CD4-positive, CD25-positive, alpha-beta regulatory T cell (primary cell): Measurements from ENCODE around the gene GLRA3. TPM values are rescaled to one million over a fixed set of nuclear protein-coding genes. Genes with fewer than 3 reads are reported as not detected.
A peak's percentile ranks its signal among the peaks of the same experiment; 100 is the strongest.

Experiments
- ATAC-seq, 2 donors: fragments of 150-1000 bp; cut with Tn5 transposase; one replicate each; pipeline ENCODE4 v1.10.0; 2021; ENCODE audit warnings: low read depth in 2 of 2, moderate number of reproducible peaks in 2 of 2, moderate library complexity in 1 of 2
- DNase-seq, 3 donors: peaks; one replicate each; pipeline versions ENCODE4 v3.0.0 to v3.0.0-alpha.2; 2012 to 2022; ENCODE audit warnings: mixed read lengths in 1 of 3
- H3K27ac ChIP-seq: one replicate; pipeline ENCODE4 v1.7.0; 2013; ENCODE audit warnings: mild to moderate bottlenecking, low read length; ENCODE audit not compliant: insufficient read depth, poor library complexity, severe bottlenecking
- H3K27me3 ChIP-seq: one replicate; pipeline ENCODE4 v1.7.0; 2013; ENCODE audit warnings: low read length; ENCODE audit not compliant: control insufficient read depth, insufficient read depth
- H3K36me3 ChIP-seq: one replicate; pipeline ENCODE4 v1.7.0; 2013; ENCODE audit warnings: mild to moderate bottlenecking, low read length, moderate library complexity; ENCODE audit not compliant: control insufficient read depth, insufficient read depth
- H3K4me1 ChIP-seq: 2 replicates; pipeline ENCODE4 v1.7.0; 2013; ENCODE audit warnings: mild to moderate bottlenecking, low read length; ENCODE audit not compliant: insufficient read depth, control insufficient read depth, poor library complexity, severe bottlenecking
- H3K4me3 ChIP-seq: one replicate; pipeline ENCODE4 v1.7.0; 2013; ENCODE audit warnings: low read depth, mild to moderate bottlenecking, low read length, moderate library complexity
- H3K9me3 ChIP-seq, 2 experiments: 1 replicate in 1 of 2; 2 replicates in 1 of 2; pipeline ENCODE4 v1.7.0; 2013; ENCODE audit warnings: low read length in 2 of 2, mild to moderate bottlenecking in 1 of 2, moderate library complexity in 1 of 2; ENCODE audit not compliant: control insufficient read depth in 2 of 2
- H3K27ac Mint-ChIP-seq, 3 donors: one replicate each; pipeline ENCODE4 v1.8.0; 2020 to 2022; ENCODE audit warnings: mild to moderate bottlenecking in 3 of 3, mixed read lengths in 3 of 3, moderate library complexity in 2 of 3
- H3K27me3 Mint-ChIP-seq: one replicate; pipeline ENCODE4 v1.8.0; 2022; ENCODE audit warnings: mild to moderate bottlenecking, mixed read lengths
- H3K36me3 Mint-ChIP-seq: one replicate; pipeline ENCODE4 v1.8.0; 2020; ENCODE audit warnings: mixed read lengths
- H3K4me1 Mint-ChIP-seq, 4 donors: one replicate each; pipeline ENCODE4 v1.8.0; 2020 to 2022; ENCODE audit warnings: mixed read lengths in 4 of 4, mild to moderate bottlenecking in 1 of 4
- H3K4me3 Mint-ChIP-seq, 4 donors: one replicate each; pipeline ENCODE4 v1.8.0; 2020 to 2022; ENCODE audit warnings: mild to moderate bottlenecking in 4 of 4, mixed read lengths in 4 of 4, moderate library complexity in 3 of 4
- H3K9me3 Mint-ChIP-seq, 7 donors: one replicate each; pipeline ENCODE4 v1.8.0; 2020 to 2022; ENCODE audit warnings: mixed read lengths in 7 of 7, mild to moderate bottlenecking in 3 of 7, moderate library complexity in 2 of 7
- polyA plus RNA-seq, 4 donors: library from polyadenylated mRNA; unstranded; fragments of 300-500 nt; fragmentation: Illumina TruSeq; gene quantifications; one replicate each; pipeline ENCODE4 v1.2.3, GENCODE V29; 2021
- total RNA-seq: library from RNA; stranded (reverse); gene quantifications from one replicate; pipeline ENCODE4 v1.2.3, GENCODE V29; 2022

The GLRA3 gene
- total and polyA plus RNA-seq, 5 donors from 2014 or later: not detected

DNA sequence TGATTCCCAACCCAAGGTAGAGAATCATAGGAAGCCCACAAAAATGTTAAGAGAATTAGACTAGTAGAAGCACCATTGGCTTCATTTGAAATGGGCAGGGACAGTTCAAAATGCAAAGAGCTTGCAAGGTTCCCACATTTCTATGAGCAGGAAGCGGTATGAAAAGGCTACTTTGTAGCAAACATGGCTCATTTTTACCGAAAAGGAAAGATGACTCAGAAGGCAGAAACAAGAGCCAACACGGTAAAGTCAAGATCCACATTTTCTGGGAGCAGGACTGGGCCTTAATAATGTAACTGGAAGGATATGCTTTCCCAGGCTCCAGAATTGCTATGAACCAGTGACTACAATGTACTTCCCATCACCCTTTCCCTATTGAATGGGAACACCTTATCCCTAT, 89.5 kb downstream of the GLRA3 start:
- no peak for DNase-seq
- H3K27me3 ChIP-seq: no peaks in the 10 kb centered on the region

DNA sequence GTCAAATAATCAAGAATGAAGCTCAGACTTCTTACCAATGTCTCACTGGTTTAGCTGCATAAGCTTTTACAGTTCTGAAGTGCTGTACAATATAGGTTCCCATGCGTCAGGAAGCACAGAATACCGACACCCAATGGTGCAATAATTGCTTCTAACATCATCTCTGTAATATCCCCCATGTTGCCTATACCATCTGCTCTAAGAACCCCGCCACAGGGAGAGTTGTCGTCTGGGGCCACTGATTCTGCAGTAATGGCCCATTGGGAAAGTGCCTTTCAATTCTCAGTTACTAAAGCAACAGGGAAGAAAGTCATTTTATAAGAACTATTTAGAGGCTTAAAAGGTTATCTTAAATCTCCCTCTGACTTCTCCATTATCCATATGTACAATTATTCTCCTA, 94.9 kb downstream of the GLRA3 start:
- Mint-ChIP-seq H3K36me3 (no peaks in the 10 kb centered on the region), H3K4me3 (no peak overlapping the region), H3K27ac (no peak overlapping the region), H3K4me1 (no peaks in the 10 kb centered on the region), H3K27me3 (no peaks in the 10 kb centered on the region), H3K9me3 (peaks cover 0 to 4% (median 0%) of the 10 kb centered on the region in 7 donors)
- H3K9me3 ChIP-seq: no peaks in the 10 kb centered on the region
- H3K4me1 ChIP-seq: no peaks in the 10 kb centered on the region
- no peak overlapping the region for H3K4me3 ChIP-seq
- no peak for DNase-seq
- H3K36me3 ChIP-seq: no peaks in the 10 kb centered on the region
- H3K27ac ChIP-seq: no peak overlapping the region
- no peak for ATAC-seq
- no peaks in the 10 kb centered on the region for H3K27me3 ChIP-seq

More for the DNA sequence above, 89.5 kb downstream of the GLRA3 start:
- Mint-ChIP-seq H3K27ac (no peak overlapping the region), H3K4me1 (no peaks in the 10 kb centered on the region), H3K9me3 (peaks cover 0 to 3% (median 1%) of the 10 kb centered on the region in 7 donors), H3K4me3 (no peak overlapping the region), H3K36me3 (no peaks in the 10 kb centered on the region), H3K27me3 (no peaks in the 10 kb centered on the region)
- Histone ChIP-seq H3K36me3 (no peaks in the 10 kb centered on the region), H3K27ac (no peak overlapping the region), H3K4me1 (no peaks in the 10 kb centered on the region), H3K4me3 (no peak overlapping the region), H3K9me3 (no peaks in the 10 kb centered on the region)
- no peak for ATAC-seq

DNA sequence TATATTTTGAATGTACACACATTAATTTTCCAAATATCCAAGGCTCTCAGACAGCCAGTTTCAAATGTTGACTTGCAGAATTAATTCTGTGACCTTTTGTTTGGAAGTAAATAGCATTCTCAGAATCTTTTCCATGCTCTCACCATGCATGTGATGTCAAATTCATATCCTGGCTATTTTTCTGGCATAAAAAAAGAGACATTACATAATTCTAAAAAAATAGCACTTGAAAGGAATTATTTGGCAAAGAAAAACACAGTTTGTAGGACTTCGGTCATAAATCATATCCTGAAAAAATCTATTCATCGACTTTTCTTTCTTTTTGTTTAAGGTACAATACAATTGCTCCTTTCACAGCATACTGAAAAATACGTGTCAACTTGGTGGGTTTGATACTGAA, 111.2 kb downstream of the GLRA3 start:
- no peak overlapping the region for H3K27ac ChIP-seq
- Mint-ChIP-seq H3K27ac (no peak overlapping the region), H3K4me1 (no peaks in the 10 kb centered on the region), H3K4me3 (no peak overlapping the region), H3K27me3 (peaks cover 5% of the 10 kb centered on the region), H3K9me3 (no peaks in the 10 kb centered on the region), H3K36me3 (no peaks in the 10 kb centered on the region)
- no peak overlapping the region for H3K4me3 ChIP-seq
- no peaks in the 10 kb centered on the region for H3K9me3 ChIP-seq
- no peaks in the 10 kb centered on the region for H3K27me3 ChIP-seq
- H3K36me3 ChIP-seq: no peaks in the 10 kb centered on the region
- DNase-seq (no peak), ATAC-seq (no peak)
- H3K4me1 ChIP-seq: no peaks in the 10 kb centered on the region

DNA sequence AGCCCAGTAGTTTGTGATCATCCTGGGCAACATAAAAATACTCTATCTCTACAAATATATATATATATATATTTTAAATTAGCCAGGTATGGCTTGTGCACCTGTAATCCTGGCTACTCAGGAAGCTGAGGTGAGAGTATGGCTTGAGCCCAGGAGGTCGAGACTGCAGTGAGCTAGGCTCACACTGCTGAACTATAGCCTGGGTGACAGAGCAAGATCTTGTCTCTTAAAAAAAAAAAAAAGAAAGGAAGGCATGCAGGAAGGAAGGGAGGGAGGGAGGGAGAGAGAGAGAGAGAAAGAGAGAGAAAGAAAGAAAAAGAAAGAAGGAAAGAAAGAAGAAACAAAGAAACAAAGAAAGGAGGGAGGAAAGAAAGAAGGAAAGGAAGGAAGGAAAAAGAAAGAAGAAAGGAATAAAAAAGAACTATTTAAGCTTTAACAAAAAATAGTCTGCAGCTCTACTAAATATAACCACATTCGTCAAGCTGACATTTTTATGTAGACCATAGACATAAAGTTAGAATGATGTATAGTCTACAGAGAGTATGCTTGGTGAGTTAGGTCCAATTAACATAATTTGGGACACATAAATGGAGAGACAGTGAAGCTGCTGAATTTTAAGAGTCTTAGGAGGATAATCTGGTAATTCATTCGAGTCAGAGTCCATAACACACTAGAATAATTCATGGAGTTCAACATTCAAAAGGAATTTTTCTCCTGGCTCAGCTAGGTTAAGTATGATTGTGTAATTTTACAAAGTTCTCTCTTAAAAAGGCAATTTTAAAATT, 111.9 kb downstream of the GLRA3 start:
- Mint-ChIP-seq H3K36me3 (no peaks in the 10 kb centered on the region), H3K4me1 (no peaks in the 10 kb centered on the region), H3K4me3 (no peak overlapping the region), H3K9me3 (no peaks in the 10 kb centered on the region), H3K27ac (no peak overlapping the region), H3K27me3 (peaks cover 5% of the 10 kb centered on the region)
- DNase-seq (no peak), ATAC-seq (no peak)
- Histone ChIP-seq H3K27me3 (no peaks in the 10 kb centered on the region), H3K4me1 (no peaks in the 10 kb centered on the region), H3K9me3 (no peaks in the 10 kb centered on the region), H3K4me3 (no peak overlapping the region), H3K36me3 (no peaks in the 10 kb centered on the region), H3K27ac (no peak overlapping the region)

DNA sequence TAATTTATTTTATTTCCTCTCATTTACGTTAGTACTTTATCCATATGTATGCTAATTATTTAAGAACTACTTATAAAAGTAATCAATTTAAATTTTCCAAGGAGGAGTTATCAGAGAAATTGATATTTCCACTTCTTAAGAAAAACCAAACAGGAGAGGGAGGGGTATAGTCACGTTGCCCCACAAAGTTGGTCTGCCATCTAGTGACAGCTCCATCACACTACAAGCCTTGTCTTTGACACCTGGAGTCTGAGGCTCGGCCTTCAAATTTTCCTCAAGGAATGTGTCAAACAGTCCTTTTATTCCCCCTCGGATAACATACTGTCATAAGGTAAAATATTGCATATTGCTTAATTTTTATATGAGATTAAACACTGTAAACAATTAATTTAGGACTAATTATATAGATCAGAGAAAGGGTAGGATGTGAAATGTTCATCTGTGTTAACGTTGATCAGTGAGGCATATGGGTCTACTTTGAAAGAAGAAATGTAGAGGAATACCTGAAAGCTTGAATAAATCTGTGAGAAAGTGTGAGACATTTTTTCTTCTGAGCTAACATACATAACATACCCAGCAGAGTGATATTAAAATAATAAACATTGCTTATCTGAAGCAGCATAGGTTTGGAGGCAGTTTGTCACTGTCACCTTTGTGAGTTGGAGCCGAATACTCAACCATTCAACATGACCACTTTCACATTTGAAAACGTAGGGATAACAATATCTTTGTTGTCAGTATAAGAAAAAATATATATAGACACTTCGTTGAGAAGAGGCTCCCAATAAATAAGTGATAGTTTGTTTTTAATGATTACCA, 114.4 kb downstream of the GLRA3 start:
- DNase-seq (peak in 1 of 3 donors; percentile 27), ATAC-seq (no peak)
- no peaks in the 10 kb centered on the region for H3K4me1 Mint-ChIP-seq

DNA sequence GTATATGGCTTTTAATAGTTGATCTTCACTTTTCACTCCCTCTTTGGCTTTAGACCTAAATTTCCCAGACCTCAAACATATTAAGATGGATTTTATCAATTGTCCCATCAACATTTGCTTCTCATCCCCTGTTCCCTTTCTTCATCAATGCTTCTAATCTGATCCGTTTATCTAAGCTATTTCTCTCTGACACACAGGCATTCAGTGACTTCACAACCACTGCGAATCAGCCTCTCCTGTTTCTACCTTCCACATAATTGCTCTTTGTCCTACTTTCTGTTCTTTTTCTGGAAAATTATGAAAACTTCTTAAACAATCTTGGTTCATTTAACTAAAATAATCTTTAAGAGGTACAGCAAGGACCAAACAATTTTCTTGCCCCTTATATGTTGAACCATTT, 115.2 kb downstream of the GLRA3 start:
- DNase-seq (no peak), ATAC-seq (no peak)
- no peaks in the 10 kb centered on the region for H3K27me3 ChIP-seq
- H3K9me3 Mint-ChIP-seq: no peaks in the 10 kb centered on the region
- H3K9me3 ChIP-seq: no peaks in the 10 kb centered on the region
- H3K27ac Mint-ChIP-seq: no peak overlapping the region
- H3K27ac ChIP-seq: no peak overlapping the region
- no peaks in the 10 kb centered on the region for H3K36me3 Mint-ChIP-seq
- H3K4me1 Mint-ChIP-seq: no peaks in the 10 kb centered on the region
- H3K4me3 ChIP-seq: no peak overlapping the region
- H3K4me3 Mint-ChIP-seq: peak overlapping the region in 1 of 4 donors; percentile 68
- no peaks in the 10 kb centered on the region for H3K4me1 ChIP-seq
- H3K36me3 ChIP-seq: no peaks in the 10 kb centered on the region
- peaks cover 9% of the 10 kb centered on the region for H3K27me3 Mint-ChIP-seq

More for the DNA sequence above, 114.4 kb downstream of the GLRA3 start:
- H3K27me3 Mint-ChIP-seq: peaks cover 5% of the 10 kb centered on the region
- no peaks in the 10 kb centered on the region for H3K36me3 Mint-ChIP-seq
- H3K4me3 Mint-ChIP-seq: no peak overlapping the region
- Histone ChIP-seq H3K4me3 (no peak overlapping the region), H3K27me3 (no peaks in the 10 kb centered on the region), H3K9me3 (no peaks in the 10 kb centered on the region), H3K36me3 (no peaks in the 10 kb centered on the region), H3K4me1 (no peaks in the 10 kb centered on the region), H3K27ac (no peak overlapping the region)
- no peaks in the 10 kb centered on the region for H3K9me3 Mint-ChIP-seq
- H3K27ac Mint-ChIP-seq: no peak overlapping the region

DNA sequence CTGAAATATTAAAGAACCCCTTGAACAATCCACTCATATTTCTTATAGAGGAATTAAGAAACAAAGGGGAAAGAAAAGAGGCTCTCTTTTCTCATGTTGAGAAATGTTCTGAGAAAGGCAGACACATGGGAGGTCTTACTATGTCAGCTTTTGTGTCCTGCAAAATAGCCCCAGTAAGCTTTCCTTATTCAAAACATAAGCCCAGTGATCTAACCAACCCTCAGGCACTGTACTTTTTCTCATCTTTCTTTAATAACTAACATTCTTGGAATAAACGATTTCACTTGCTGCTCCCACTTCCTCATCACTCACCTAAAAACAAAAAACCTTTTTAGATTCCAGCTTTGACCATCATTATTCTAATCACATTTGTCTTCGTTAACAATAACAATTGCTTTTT, 115.9 kb downstream of the GLRA3 start:
- Mint-ChIP-seq H3K4me3 (no peak overlapping the region), H3K36me3 (no peaks in the 10 kb centered on the region), H3K9me3 (no peaks in the 10 kb centered on the region), H3K27ac (no peak overlapping the region), H3K4me1 (no peaks in the 10 kb centered on the region), H3K27me3 (peaks cover 9% of the 10 kb centered on the region)
- no peaks in the 10 kb centered on the region for H3K36me3 ChIP-seq
- no peaks in the 10 kb centered on the region for H3K4me1 ChIP-seq
- ATAC-seq: no peak
- DNase-seq: no peak
- no peaks in the 10 kb centered on the region for H3K9me3 ChIP-seq
- no peak overlapping the region for H3K4me3 ChIP-seq
- no peaks in the 10 kb centered on the region for H3K27me3 ChIP-seq
- no peak overlapping the region for H3K27ac ChIP-seq
